Cardiac muscle cell (in vitro differentiated cells and primary cell): ENCODE data around the gene PLA2G1B. TPM values are rescaled to one million over a fixed set of nuclear protein-coding genes. Genes with fewer than 3 reads are reported as not detected.

ENCODE experiments used
- DNase-seq, 2 donors: peaks; one replicate each; pipeline versions ENCODE4 v3.0.0 to v3.0.0-alpha.2; 2010 to 2017; ENCODE audit warnings: low read depth in 1 of 2, low spot score in 1 of 2
- H3K27ac ChIP-seq: fragments of 200-600 bp; sonication (generic); 2 replicates; pipeline ENCODE4 v1.5.1; 2016
- H3K27me3 ChIP-seq: fragments of 200-600 bp; sonication (generic); 2 replicates; pipeline ENCODE4 v1.6.0; 2016; ENCODE audit warnings: control low read depth
- H3K36me3 ChIP-seq: fragments of 200-600 bp; sonication (generic); 2 replicates; pipeline ENCODE4 v1.5.1; 2016; ENCODE audit warnings: control low read depth
- H3K4me1 ChIP-seq: fragments of 200-600 bp; sonication (generic); 2 replicates; pipeline ENCODE4 v1.8.1; 2017; ENCODE audit warnings: low read depth, mild to moderate bottlenecking, mixed run types
- H3K4me3 ChIP-seq: fragments of 200-600 bp; sonication (generic); 2 replicates; pipeline ENCODE4 v1.5.1; 2016; ENCODE audit warnings: mild to moderate bottlenecking
- H3K9me3 ChIP-seq: fragments of 200-600 bp; sonication (generic); 2 replicates; pipeline ENCODE4 v1.5.1; 2017; ENCODE audit warnings: low read depth, mild to moderate bottlenecking, control low read depth
- CTCF ChIP-seq: IDR thresholded peaks from 2 replicates; pipeline ENCODE4 v1.5.1; 2012; ENCODE audit warnings: low read depth, mild to moderate bottlenecking, low read length
- polyA plus RNA-seq: library from polyadenylated mRNA; unstranded; fragments of >200 nt; fragmentation: Nextera tagmentation; extraction: Ambion mirVana; gene quantifications from 2 replicates; pipeline ENCODE4 v1.2.1, GENCODE V29; 2016
- total RNA-seq: library from RNA; depleted of rRNA; stranded (reverse); fragments of >200 nt; gene quantifications from 2 replicates; pipeline ENCODE4 v1.2.3, GENCODE V29; 2016

The PLA2G1B gene
- total and polyA plus RNA-seq, 2 experiments from 2014 or later = not detected

GRCh38 chr12:120286768-120287490 lies 40.6 kb downstream of the PLA2G1B start:
- no peak for TF ChIP-seq CTCF
- Histone ChIP-seq H3K27me3 (no peaks in the 10 kb centered on the region), H3K27ac (peak overlapping the region; percentile 92), H3K9me3 (no peaks in the 10 kb centered on the region), H3K4me3 (no peak overlapping the region), H3K36me3 (no peaks in the 10 kb centered on the region), H3K4me1 (peaks cover 12% of the 10 kb centered on the region)
- DNase-seq = peak in 1 of 2 donors; percentile 28

- Histone ChIP-seq H3K27me3 (no peaks in the 10 kb centered on the region), H3K4me3 (no peak overlapping the region), H3K36me3 (no peaks in the 10 kb centered on the region), H3K9me3 (no peaks in the 10 kb centered on the region), H3K27ac (no peak overlapping the region), H3K4me1 (peaks cover 12% of the 10 kb centered on the region)
- DNase-seq = no peak
- TF ChIP-seq CTCF = no peak
These were observed 43.2 kb downstream of the PLA2G1B start for GRCh38 chr12:120284381-120284780.

GRCh38 chr12:120283318-120283717 lies 44.3 kb downstream of the PLA2G1B start:
- Histone ChIP-seq H3K4me3 (no peak overlapping the region), H3K4me1 (peaks cover 12% of the 10 kb centered on the region), H3K36me3 (no peaks in the 10 kb centered on the region), H3K27me3 (no peaks in the 10 kb centered on the region), H3K9me3 (no peaks in the 10 kb centered on the region), H3K27ac (peak overlapping the region; percentile 48)
- TF ChIP-seq CTCF = no peak
- peak; percentile 24 to 49 for DNase-seq

GRCh38 chr12:120278137-120279069 lies 49.2 kb downstream of the PLA2G1B start:
- Histone ChIP-seq H3K4me1 (no peaks in the 10 kb centered on the region), H3K36me3 (no peaks in the 10 kb centered on the region), H3K27ac (no peak overlapping the region), H3K9me3 (no peaks in the 10 kb centered on the region), H3K27me3 (no peaks in the 10 kb centered on the region), H3K4me3 (no peak overlapping the region)
- no peak for TF ChIP-seq CTCF
- DNase-seq = no peak

GRCh38 chr12:120276734-120277133 lies 50.8 kb downstream of the PLA2G1B start:
- no peaks in the 10 kb centered on the region for H3K27me3 ChIP-seq
- no peaks in the 10 kb centered on the region for H3K9me3 ChIP-seq
- H3K4me1 ChIP-seq = no peaks in the 10 kb centered on the region
- no peak overlapping the region for H3K27ac ChIP-seq
- DNase-seq = peak in 1 of 2 donors; percentile 83
- no peaks in the 10 kb centered on the region for H3K36me3 ChIP-seq
- no peak for TF ChIP-seq CTCF
- H3K4me3 ChIP-seq = no peak overlapping the region

Other genes starting within 250 kb of the PLA2G1B start
- gene RAB35, start 211.0 kb downstream of the PLA2G1B start, total RNA-seq = 27.5 and 33.4 TPM in 2 replicates
- 20.6 and 25.4 TPM in 2 replicates for gene RAB35, start 211.0 kb downstream of the PLA2G1B start, polyA plus RNA-seq
- 59.2 and 76.0 TPM in 2 replicates for gene GCN1, start 133.1 kb downstream of the PLA2G1B start, total RNA-seq
- gene GCN1, start 133.1 kb downstream of the PLA2G1B start, polyA plus RNA-seq = 27.0 and 37.0 TPM in 2 replicates
- gene RPLP0, start 126.7 kb downstream of the PLA2G1B start, total RNA-seq = 3,916 and 4,641 TPM in 2 replicates
- 904 and 1,089 TPM in 2 replicates for gene RPLP0, start 126.7 kb downstream of the PLA2G1B start, polyA plus RNA-seq
- 43.8 and 48.6 TPM in 2 replicates for gene PXN, start 62.0 kb downstream of the PLA2G1B start, total RNA-seq
- 67.9 TPM in 2 replicates for gene PXN, start 62.0 kb downstream of the PLA2G1B start, polyA plus RNA-seq
- not detected in 2 replicates for gene RNU4-2, start 35.9 kb downstream of the PLA2G1B start, total RNA-seq
- not detected in 2 replicates for gene RNU4-2, start 35.9 kb downstream of the PLA2G1B start, polyA plus RNA-seq
- gene RNU4-1, start 34.5 kb downstream of the PLA2G1B start, total RNA-seq = not detected in 2 replicates
- not detected in 2 replicates for gene RNU4-1, start 34.5 kb downstream of the PLA2G1B start, polyA plus RNA-seq
- gene SIRT4, start 25.5 kb downstream of the PLA2G1B start, total RNA-seq = 7.4 and 10.3 TPM in 2 replicates
- gene SIRT4, start 25.5 kb downstream of the PLA2G1B start, polyA plus RNA-seq = 6.7 and 15.8 TPM in 2 replicates
- gene MSI1, start 41.4 kb upstream of the PLA2G1B start, total RNA-seq = 22.5 and 28.8 TPM in 2 replicates
- gene MSI1, start 41.4 kb upstream of the PLA2G1B start, polyA plus RNA-seq = 26.2 and 38.7 TPM in 2 replicates
- 759 and 1,227 TPM in 2 replicates for gene COX6A1, start 110.3 kb upstream of the PLA2G1B start, total RNA-seq
- gene COX6A1, start 110.3 kb upstream of the PLA2G1B start, polyA plus RNA-seq = 1,076 and 1,511 TPM in 2 replicates
- gene TRIAP1, start 118.6 kb upstream of the PLA2G1B start, total RNA-seq = 11.9 and 21.1 TPM in 2 replicates
- gene TRIAP1, start 118.6 kb upstream of the PLA2G1B start, polyA plus RNA-seq = 41.9 and 58.8 TPM in 2 replicates
- gene GATC, start 118.7 kb upstream of the PLA2G1B start, total RNA-seq = 13.8 and 19.3 TPM in 2 replicates
- gene GATC, start 118.7 kb upstream of the PLA2G1B start, polyA plus RNA-seq = 11.4 and 12.7 TPM in 2 replicates
- 126 and 131 TPM in 2 replicates for gene SRSF9, start 142.0 kb upstream of the PLA2G1B start, total RNA-seq
- 195 and 205 TPM in 2 replicates for gene SRSF9, start 142.0 kb upstream of the PLA2G1B start, polyA plus RNA-seq
- 186 and 248 TPM in 2 replicates for gene DYNLL1, start 168.3 kb upstream of the PLA2G1B start, total RNA-seq
- gene DYNLL1, start 168.3 kb upstream of the PLA2G1B start, polyA plus RNA-seq = 534 and 546 TPM in 2 replicates
- 61.8 and 67.2 TPM in 2 replicates for gene COQ5, start 201.4 kb upstream of the PLA2G1B start, total RNA-seq
- 99.3 and 112 TPM in 2 replicates for gene COQ5, start 201.4 kb upstream of the PLA2G1B start, polyA plus RNA-seq
- 107 and 122 TPM in 2 replicates for gene RNF10, start 206.6 kb upstream of the PLA2G1B start, total RNA-seq
- 210 and 227 TPM in 2 replicates for gene RNF10, start 206.6 kb upstream of the PLA2G1B start, polyA plus RNA-seq